ES-I3 (cell line): ENCODE data around the gene PEX3.
A peak's percentile ranks its signal among the peaks of the same experiment; 100 is the strongest.

Source experiments
- H3K36me3 ChIP-seq: 2 replicates; pipeline ENCODE4 v1.6.1; 2013; ENCODE audit warnings: mild to moderate bottlenecking, low read length, control low read depth, moderate library complexity; ENCODE audit not compliant: insufficient read depth
- H3K4me1 ChIP-seq: 2 replicates; pipeline ENCODE4 v1.6.1; 2013; ENCODE audit warnings: mild to moderate bottlenecking, control low read depth, low read length; ENCODE audit not compliant: insufficient read depth
- H3K9ac ChIP-seq: 2 replicates; pipeline ENCODE4 v1.6.1; 2013; ENCODE audit warnings: low read depth, mild to moderate bottlenecking, low read length, moderate library complexity
- H3K9me3 ChIP-seq: 2 replicates; pipeline ENCODE4 v1.6.1; 2013; ENCODE audit warnings: mild to moderate bottlenecking, low read length, moderate library complexity; ENCODE audit not compliant: control insufficient read depth, insufficient read depth

PEX3 gene

GRCh38 chr6:143529095-143529494 is 78.5 kb downstream of the PEX3 start:
- Histone ChIP-seq H3K9me3 (no peaks in the 10 kb centered on the region), H3K4me1 (no peaks in the 10 kb centered on the region), H3K9ac (no peak overlapping the region), H3K36me3 (no peaks in the 10 kb centered on the region)

- Histone ChIP-seq H3K4me1 (no peaks in the 10 kb centered on the region), H3K9ac (no peak overlapping the region), H3K9me3 (no peaks in the 10 kb centered on the region), H3K36me3 (no peaks in the 10 kb centered on the region)
Observed at GRCh38 chr6:143531720-143532499, 81.3 kb downstream of the PEX3 start.

- Histone ChIP-seq H3K4me1 (peaks cover 3% of the 10 kb centered on the region; the same call in 1 of the 2 replicates), H3K36me3 (no peaks in the 10 kb centered on the region), H3K9me3 (no peaks in the 10 kb centered on the region), H3K9ac (no peak overlapping the region)
Observed at GRCh38 chr6:143535189-143535614, 84.6 kb downstream of the PEX3 start.

DNA sequence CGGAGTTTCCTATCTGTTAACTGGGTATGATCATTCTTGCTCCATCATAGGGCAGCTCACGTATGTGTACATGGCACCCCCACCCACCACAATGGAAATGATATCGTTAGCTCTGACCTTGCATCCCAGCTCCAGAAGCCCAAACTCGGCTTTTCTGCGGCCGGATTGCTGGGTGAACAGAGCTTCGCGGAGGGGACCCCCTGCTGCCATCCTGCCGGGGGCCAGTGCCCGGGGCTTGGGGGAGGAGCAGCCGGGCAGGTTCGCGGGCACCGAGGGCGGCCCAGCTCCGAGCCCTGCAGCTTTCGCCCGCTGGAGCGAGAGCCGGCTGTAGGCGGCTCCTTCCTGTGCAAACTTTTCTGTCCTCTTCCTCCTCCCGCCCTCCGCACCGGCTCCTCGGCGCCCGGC is 85.9 kb downstream of the PEX3 start:
- no peaks in the 10 kb centered on the region for H3K36me3 ChIP-seq
- H3K9ac ChIP-seq: peak overlapping the region; percentile 54
- no peaks in the 10 kb centered on the region for H3K9me3 ChIP-seq
- H3K4me1 ChIP-seq: peaks cover 5% of the 10 kb centered on the region; the same call in 1 of the 2 replicates

- H3K9me3 ChIP-seq: no peaks in the 10 kb centered on the region
- H3K36me3 ChIP-seq: no peaks in the 10 kb centered on the region
- H3K4me1 ChIP-seq: peaks cover 5% of the 10 kb centered on the region; the same call in 1 of the 2 replicates
- H3K9ac ChIP-seq: peak overlapping the region; percentile 57
Observed at GRCh38 chr6:143536866-143537691, 86.5 kb downstream of the PEX3 start.

- Histone ChIP-seq H3K36me3 (no peaks in the 10 kb centered on the region), H3K4me1 (peaks cover 11% of the 10 kb centered on the region; the same call in 1 of the 2 replicates), H3K9me3 (no peaks in the 10 kb centered on the region), H3K9ac (no peak overlapping the region)
Observed at GRCh38 chr6:143538374-143538773, 87.8 kb downstream of the PEX3 start.

DNA sequence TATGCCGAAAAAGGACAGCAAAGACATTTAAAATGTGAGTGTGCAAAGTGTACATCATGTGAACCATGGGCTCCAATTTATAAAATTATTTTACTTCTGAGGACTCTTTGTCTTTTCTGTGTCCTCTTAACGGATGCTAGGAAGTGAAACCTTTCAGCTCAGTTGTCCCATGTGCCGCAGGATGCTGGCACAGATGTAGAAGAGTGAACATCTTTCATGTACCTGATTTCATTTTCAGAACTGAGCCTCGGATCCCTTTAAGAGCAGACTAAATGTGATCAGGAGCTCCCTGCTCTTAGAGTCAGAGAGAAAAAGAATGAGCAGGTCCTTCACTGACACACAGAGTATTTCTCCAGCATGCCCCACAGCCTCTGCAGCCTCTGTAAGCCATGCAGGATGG is 88.5 kb downstream of the PEX3 start:
- H3K9ac ChIP-seq: no peak overlapping the region
- H3K4me1 ChIP-seq: peaks cover 17% of the 10 kb centered on the region; the same call in 1 of the 2 replicates
- H3K9me3 ChIP-seq: no peaks in the 10 kb centered on the region
- no peaks in the 10 kb centered on the region for H3K36me3 ChIP-seq

- H3K9ac ChIP-seq: no peak overlapping the region
- H3K4me1 ChIP-seq: peaks cover 17% of the 10 kb centered on the region; the same call in 1 of the 2 replicates
- H3K9me3 ChIP-seq: no peaks in the 10 kb centered on the region
- H3K36me3 ChIP-seq: no peaks in the 10 kb centered on the region
Observed at GRCh38 chr6:143539734-143540133, 89.1 kb downstream of the PEX3 start.

DNA sequence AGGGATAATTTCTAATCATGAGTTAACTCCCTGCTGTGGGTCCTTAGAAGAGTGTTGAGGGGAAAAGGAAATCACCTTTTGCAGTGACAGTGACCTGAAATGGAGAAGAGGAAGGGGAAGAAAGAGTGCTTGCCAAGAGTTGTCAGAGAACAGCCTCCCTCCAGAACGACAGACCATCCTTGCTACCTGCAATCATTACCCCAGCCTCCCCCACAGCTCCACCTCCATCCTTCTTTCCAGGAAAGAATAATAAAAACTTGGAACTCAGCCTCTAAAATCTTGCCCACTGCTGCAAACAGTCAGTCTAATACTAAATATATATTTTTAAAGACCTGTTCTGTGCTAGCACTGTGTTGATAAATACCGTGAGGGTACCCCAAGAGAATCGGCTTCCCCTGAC is 89.6 kb downstream of the PEX3 start:
- Histone ChIP-seq H3K9me3 (no peaks in the 10 kb centered on the region), H3K9ac (no peak overlapping the region), H3K4me1 (peaks cover 17% of the 10 kb centered on the region; the same call in 1 of the 2 replicates), H3K36me3 (no peaks in the 10 kb centered on the region)
